ENCODE data around the gene MDP1. TPM values are rescaled to one million over a fixed set of nuclear protein-coding genes. Genes with fewer than 3 reads are reported as not detected.
A peak's percentile ranks its signal among the peaks of the same experiment; 100 is the strongest.

The MDP1 gene
- total RNA-seq, 1 experiment from 2014 or later = 12.6 TPM

DNA sequence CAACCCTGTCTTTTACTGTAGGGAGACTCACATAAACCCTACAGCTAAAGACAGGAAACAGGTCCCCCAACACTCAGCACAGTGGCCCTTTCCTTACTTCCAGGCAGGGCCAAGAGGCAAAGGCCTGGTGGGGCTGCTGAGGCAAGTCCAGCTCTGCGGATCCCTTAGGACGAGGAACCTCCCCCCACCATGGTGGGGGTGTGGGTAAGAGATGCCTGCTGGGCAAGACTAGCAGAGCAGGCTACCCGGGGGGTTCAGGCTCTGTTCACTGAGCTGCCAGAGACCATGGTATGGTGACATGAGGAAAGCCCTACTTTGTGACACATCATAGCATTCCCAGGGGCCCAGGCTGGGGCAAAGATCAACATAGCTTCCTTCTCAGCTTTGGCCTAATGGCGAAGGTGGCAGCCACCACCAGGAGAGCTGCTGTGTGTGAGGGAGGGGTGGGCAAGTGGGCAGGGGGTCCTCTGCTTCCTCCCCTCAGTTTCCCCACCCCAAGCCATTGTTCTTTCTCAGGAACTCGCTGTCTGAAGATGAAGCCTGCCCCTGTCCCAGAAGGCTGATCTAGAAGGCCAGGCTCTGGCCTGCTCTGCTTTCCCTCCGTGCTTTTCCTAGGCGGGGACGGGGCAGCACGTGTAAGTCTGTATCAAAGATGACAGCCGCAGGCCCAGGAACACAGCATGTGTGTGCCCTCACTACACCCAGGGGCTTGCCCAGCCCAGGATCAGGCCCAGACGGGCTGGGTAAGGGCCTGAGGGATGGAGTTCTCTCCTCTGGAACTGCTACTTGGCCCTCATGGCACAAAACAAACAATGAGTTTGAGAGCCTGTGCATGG lies 36.6 kb upstream of the MDP1 start (continued):
- TF ChIP-seq GRHL2 (CRISPR knock-in tag; IDR thresholded peaks at IDR 0.05; ENCODE audit: insufficient replicate concordance, severe bottlenecking) = no peak

DNA sequence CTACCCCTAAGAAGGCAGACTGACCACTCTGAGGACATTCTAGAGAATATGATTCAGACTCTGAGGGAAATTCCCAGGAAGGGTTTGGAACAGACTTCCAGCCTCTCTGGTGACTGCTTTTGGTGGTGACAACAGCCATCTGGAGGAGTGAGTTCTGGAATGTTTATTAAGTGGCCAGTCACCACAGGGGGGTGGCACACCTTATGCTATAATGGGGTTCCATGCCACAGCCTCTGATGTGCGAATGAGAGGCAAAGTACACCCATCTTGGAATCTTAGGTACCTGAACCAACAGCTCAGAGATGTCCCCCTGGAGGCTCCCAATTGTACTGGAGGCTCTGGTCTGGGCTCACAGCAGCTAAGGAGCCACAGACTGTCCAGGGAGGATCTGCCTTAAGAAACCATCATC lies 36.0 kb upstream of the MDP1 start:
- DNase-seq (ENCODE audit: low spot score) = no peak
- H3K27me3 Mint-ChIP-seq (ENCODE audit: low read depth) = peaks cover 11% of the 10 kb centered on the region
- H3K4me1 Mint-ChIP-seq = no peaks in the 10 kb centered on the region
- ATAC-seq = peak; percentile 65
- TF ChIP-seq, protein P1, sequence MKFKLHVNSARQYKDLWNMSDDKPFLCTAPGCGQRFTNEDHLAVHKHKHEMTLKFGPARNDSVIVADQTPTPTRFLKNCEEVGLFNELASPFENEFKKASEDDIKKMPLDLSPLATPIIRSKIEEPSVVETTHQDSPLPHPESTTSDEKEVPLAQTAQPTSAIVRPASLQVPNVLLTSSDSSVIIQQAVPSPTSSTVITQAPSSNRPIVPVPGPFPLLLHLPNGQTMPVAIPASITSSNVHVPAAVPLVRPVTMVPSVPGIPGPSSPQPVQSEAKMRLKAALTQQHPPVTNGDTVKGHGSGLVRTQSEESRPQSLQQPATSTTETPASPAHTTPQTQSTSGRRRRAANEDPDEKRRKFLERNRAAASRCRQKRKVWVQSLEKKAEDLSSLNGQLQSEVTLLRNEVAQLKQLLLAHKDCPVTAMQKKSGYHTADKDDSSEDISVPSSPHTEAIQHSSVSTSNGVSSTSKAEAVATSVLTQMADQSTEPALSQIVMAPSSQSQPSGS (CRISPR knock-in tag; IDR thresholded peaks at IDR 0.05; ENCODE audit: borderline replicate concordance, low read depth) = no peak
- ChIA-PET CTCF (interaction anchor here (0.6 to 3.8 kb wide), 7 partner anchors 10 to 185 kb away, joined by 3 to 26 read pairs (median 4); partner anchors contain the start of genes CIDEB and TINF2), POLR2A (interaction anchor here (1.0 to 1.1 kb wide), 2 partner anchors 9 to 19 kb away, joined by 3 to 4 read pairs; partner anchors contain the start of gene TINF2)
- H3K4me3 Mint-ChIP-seq = no peak overlapping the region
- no peaks in the 10 kb centered on the region for H3K9me3 Mint-ChIP-seq
- H3K27ac Mint-ChIP-seq = no peak overlapping the region
- no peaks in the 10 kb centered on the region for H3K36me3 Mint-ChIP-seq

DNA sequence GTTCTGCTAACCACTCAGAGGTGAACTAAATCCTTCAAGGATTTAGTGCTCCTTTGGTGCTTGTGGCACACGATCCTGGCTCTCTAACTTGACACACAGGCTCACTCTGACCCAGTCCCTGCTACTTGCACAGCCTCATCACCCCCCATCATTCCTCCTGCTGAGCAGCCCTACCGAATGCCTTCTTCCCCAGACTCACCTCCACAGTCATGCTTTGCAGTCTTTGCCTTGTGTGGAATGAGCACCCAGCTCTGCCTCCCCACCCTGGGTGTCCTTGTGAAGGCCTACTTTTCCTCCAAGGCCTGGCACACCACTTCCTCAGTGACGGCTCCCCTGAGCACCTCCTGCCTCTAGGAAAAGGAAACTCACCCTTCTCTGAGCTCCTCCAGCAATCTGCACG lies 34.5 kb upstream of the MDP1 start:
- DNase-seq (ENCODE audit: low spot score) (no peak), ATAC-seq (no peak)
- TF ChIP-seq HMGA2 (CRISPR knock-in tag; IDR thresholded peaks at IDR 0.05) = no peak
- TF ChIP-seq, protein P2, sequence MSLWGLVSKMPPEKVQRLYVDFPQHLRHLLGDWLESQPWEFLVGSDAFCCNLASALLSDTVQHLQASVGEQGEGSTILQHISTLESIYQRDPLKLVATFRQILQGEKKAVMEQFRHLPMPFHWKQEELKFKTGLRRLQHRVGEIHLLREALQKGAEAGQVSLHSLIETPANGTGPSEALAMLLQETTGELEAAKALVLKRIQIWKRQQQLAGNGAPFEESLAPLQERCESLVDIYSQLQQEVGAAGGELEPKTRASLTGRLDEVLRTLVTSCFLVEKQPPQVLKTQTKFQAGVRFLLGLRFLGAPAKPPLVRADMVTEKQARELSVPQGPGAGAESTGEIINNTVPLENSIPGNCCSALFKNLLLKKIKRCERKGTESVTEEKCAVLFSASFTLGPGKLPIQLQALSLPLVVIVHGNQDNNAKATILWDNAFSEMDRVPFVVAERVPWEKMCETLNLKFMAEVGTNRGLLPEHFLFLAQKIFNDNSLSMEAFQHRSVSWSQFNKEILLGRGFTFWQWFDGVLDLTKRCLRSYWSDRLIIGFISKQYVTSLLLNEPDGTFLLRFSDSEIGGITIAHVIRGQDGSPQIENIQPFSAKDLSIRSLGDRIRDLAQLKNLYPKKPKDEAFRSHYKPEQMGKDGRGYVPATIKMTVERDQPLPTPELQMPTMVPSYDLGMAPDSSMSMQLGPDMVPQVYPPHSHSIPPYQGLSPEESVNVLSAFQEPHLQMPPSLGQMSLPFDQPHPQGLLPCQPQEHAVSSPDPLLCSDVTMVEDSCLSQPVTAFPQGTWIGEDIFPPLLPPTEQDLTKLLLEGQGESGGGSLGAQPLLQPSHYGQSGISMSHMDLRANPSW (CRISPR knock-in tag; conservative IDR thresholded peaks at IDR 0.05; ENCODE audit: low read depth) = no peak
- TF ChIP-seq, protein P3, sequence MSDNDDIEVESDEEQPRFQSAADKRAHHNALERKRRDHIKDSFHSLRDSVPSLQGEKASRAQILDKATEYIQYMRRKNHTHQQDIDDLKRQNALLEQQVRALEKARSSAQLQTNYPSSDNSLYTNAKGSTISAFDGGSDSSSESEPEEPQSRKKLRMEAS (CRISPR knock-in tag; IDR thresholded peaks at IDR 0.05) = no peak
- no peak for TF ChIP-seq ELF4 (CRISPR knock-in tag; IDR thresholded peaks at IDR 0.05; ENCODE audit: low read depth)
- TF ChIP-seq ZNF232 (CRISPR knock-in tag; IDR thresholded peaks at IDR 0.05) = no peak
- TF ChIP-seq, protein P4, sequence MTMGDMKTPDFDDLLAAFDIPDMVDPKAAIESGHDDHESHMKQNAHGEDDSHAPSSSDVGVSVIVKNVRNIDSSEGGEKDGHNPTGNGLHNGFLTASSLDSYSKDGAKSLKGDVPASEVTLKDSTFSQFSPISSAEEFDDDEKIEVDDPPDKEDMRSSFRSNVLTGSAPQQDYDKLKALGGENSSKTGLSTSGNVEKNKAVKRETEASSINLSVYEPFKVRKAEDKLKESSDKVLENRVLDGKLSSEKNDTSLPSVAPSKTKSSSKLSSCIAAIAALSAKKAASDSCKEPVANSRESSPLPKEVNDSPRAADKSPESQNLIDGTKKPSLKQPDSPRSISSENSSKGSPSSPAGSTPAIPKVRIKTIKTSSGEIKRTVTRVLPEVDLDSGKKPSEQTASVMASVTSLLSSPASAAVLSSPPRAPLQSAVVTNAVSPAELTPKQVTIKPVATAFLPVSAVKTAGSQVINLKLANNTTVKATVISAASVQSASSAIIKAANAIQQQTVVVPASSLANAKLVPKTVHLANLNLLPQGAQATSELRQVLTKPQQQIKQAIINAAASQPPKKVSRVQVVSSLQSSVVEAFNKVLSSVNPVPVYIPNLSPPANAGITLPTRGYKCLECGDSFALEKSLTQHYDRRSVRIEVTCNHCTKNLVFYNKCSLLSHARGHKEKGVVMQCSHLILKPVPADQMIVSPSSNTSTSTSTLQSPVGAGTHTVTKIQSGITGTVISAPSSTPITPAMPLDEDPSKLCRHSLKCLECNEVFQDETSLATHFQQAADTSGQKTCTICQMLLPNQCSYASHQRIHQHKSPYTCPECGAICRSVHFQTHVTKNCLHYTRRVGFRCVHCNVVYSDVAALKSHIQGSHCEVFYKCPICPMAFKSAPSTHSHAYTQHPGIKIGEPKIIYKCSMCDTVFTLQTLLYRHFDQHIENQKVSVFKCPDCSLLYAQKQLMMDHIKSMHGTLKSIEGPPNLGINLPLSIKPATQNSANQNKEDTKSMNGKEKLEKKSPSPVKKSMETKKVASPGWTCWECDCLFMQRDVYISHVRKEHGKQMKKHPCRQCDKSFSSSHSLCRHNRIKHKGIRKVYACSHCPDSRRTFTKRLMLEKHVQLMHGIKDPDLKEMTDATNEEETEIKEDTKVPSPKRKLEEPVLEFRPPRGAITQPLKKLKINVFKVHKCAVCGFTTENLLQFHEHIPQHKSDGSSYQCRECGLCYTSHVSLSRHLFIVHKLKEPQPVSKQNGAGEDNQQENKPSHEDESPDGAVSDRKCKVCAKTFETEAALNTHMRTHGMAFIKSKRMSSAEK (CRISPR knock-in tag; IDR thresholded peaks at IDR 0.05; ENCODE audit: borderline replicate concordance) = no peak
- TF ChIP-seq SOX15 (CRISPR knock-in tag; IDR thresholded peaks at IDR 0.05) = no peak
- no peak for TF ChIP-seq ZNF138 (CRISPR knock-in tag; conservative IDR thresholded peaks at IDR 0.05)
- TF ChIP-seq ZNF263 (CRISPR knock-in tag; IDR thresholded peaks at IDR 0.05; ENCODE audit: low read depth) = no peak
- TF ChIP-seq ZNF396 (CRISPR knock-in tag; IDR thresholded peaks at IDR 0.05; ENCODE audit: borderline replicate concordance) = no peak
- TF ChIP-seq, protein P5, sequence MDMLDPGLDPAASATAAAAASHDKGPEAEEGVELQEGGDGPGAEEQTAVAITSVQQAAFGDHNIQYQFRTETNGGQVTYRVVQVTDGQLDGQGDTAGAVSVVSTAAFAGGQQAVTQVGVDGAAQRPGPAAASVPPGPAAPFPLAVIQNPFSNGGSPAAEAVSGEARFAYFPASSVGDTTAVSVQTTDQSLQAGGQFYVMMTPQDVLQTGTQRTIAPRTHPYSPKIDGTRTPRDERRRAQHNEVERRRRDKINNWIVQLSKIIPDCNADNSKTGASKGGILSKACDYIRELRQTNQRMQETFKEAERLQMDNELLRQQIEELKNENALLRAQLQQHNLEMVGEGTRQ (CRISPR knock-in tag; IDR thresholded peaks at IDR 0.05) = no peak
- TF ChIP-seq SP1 (CRISPR knock-in tag; conservative IDR thresholded peaks at IDR 0.05) = no peak
- no peak for TF ChIP-seq TCF7 (CRISPR knock-in tag; IDR thresholded peaks at IDR 0.05; ENCODE audit: low read depth)
- no peak for TF ChIP-seq TEAD4 (CRISPR knock-in tag; IDR thresholded peaks at IDR 0.05)
- TF ChIP-seq, protein P6, sequence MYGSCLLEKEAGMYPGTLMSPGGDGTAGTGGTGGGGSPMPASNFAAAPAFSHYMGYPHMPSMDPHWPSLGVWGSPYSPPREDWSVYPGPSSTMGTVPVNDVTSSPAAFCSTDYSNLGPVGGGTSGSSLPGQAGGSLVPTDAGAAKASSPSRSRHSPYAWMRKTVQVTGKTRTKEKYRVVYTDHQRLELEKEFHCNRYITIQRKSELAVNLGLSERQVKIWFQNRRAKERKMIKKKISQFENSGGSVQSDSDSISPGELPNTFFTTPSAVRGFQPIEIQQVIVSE (CRISPR knock-in tag; IDR thresholded peaks at IDR 0.05; ENCODE audit: borderline replicate concordance) = no peak
- no peak for TF ChIP-seq TEAD1 (CRISPR knock-in tag; IDR thresholded peaks at IDR 0.05)
- Mint-ChIP-seq H3K36me3 (no peaks in the 10 kb centered on the region), H3K4me3 (no peak overlapping the region), H3K27ac (no peak overlapping the region), H3K9me3 (no peaks in the 10 kb centered on the region), H3K27me3 (ENCODE audit: low read depth) (peaks cover 13% of the 10 kb centered on the region), H3K4me1 (no peaks in the 10 kb centered on the region)
- POLR2A ChIA-PET = no interaction called here
- CTCF ChIA-PET = interaction anchor here (0.7 to 3.8 kb wide), 4 partner anchors 8 to 83 kb away, joined by 3 to 26 read pairs (median 9); partner anchors contain the start of gene TINF2

All from WTC11 (cell line).